ENCODE measurements around the gene NOTCH2NLA.
"Not testable (repeated sequence)": the region's sequence is repeated elsewhere in the genome, so short reads cannot be mapped to it uniquely, and the experiment has no call there.

Gene NOTCH2NLA

GRCh38 chr1:146228710-146229477 is at the start of gene NOTCH2NLA:
TSS of gene NOTCH2NLA (minus strand) at chr1:146229021. CDS start at chr1:146189337, 39,684 bp downstream.
- DNase-seq (ENCODE audit: extremely low spot score); POLR2A ChIA-PET; CTCF ChIA-PET: not testable (repeated sequence)

DNA sequence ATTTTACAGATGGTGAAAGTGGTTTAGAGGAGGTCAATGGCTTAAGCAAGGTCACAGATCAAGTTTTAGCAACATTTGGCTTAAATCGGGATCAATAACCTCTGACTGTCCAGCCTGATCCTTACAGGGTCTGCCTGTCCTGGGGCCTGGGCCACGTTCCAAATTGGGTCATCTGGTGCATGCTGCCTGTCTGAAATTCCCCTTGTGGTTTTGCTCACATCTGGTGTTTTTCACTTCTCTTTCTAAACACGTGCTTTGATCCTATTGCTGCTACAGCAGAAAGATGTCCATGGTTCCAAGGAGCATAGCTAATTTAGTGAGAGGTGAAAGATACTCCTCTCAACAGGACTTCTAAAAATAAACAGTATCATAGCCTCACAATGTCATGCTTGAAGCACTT is 49.5 kb upstream of the NOTCH2NLA start:
- CTCF ChIA-PET; POLR2A ChIA-PET; DNase-seq (ENCODE audit: extremely low spot score): not testable (repeated sequence)

- DNase-seq (ENCODE audit: extremely low spot score); CTCF ChIA-PET; POLR2A ChIA-PET: not testable (repeated sequence)
These were observed 48.3 kb upstream of the NOTCH2NLA start for GRCh38 chr1:146277087-146277486.

- CTCF ChIA-PET; POLR2A ChIA-PET; DNase-seq (ENCODE audit: extremely low spot score): not testable (repeated sequence)
These were observed 45.3 kb upstream of the NOTCH2NLA start for GRCh38 chr1:146274083-146274482.

DNA sequence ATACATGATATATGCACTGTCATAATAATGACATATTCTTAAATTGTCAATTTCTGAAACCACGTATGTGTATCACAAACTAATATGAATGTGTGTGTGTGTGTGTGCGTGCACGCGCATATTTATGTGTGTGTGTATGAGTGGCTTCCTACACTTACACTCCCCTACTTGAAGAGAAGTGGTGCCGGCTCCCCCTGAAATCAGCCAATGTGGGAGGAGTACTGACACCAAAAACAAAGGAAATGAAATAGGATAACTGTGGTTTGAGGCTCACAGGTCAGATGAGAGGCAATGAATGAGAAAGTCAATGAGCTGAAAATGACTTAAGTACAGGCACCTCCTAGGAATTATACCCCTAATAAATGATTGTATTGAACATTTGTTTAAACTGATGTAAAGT is 44.4 kb upstream of the NOTCH2NLA start:
- POLR2A ChIA-PET; DNase-seq (ENCODE audit: extremely low spot score); CTCF ChIA-PET: not testable (repeated sequence)

GRCh38 chr1:146272734-146273133 is 43.9 kb upstream of the NOTCH2NLA start:
- CTCF ChIA-PET; DNase-seq (ENCODE audit: extremely low spot score); POLR2A ChIA-PET: not testable (repeated sequence)

- POLR2A ChIA-PET; DNase-seq (ENCODE audit: extremely low spot score); CTCF ChIA-PET: not testable (repeated sequence)
These were observed 43.2 kb upstream of the NOTCH2NLA start for GRCh38 chr1:146271977-146272376.

GRCh38 chr1:146270129-146270528 is 41.3 kb upstream of the NOTCH2NLA start:
- DNase-seq (ENCODE audit: extremely low spot score); CTCF ChIA-PET; POLR2A ChIA-PET: not testable (repeated sequence)

DNA sequence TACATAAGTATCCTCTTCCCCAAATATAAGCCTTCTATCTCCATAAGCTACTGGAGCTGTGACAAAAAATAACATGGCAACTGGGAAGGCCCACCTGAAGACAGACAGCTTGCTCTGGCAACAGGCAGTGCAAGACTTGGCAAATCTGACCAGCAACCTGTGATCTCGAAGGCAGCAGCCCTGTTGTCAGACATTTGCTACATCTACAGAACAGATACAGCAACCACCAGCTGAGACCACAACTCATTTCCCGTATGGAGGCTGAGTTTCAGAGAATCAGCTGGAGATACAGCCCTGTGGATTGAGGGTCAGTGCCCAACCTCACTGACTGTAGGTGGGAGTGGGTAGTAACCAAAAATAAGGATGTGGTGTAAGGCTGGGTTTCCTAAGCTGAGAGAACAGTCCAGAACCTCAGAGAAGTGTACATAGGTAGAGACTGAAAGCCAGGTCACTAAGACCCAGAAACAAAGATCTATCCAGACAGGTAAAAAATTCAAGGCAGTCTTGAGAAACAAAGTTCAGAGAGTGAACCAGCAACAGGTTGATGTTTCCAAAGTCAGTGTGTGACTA is 37.4 kb upstream of the NOTCH2NLA start:
- POLR2A ChIA-PET; CTCF ChIA-PET; DNase-seq (ENCODE audit: extremely low spot score): not testable (repeated sequence)

DNA sequence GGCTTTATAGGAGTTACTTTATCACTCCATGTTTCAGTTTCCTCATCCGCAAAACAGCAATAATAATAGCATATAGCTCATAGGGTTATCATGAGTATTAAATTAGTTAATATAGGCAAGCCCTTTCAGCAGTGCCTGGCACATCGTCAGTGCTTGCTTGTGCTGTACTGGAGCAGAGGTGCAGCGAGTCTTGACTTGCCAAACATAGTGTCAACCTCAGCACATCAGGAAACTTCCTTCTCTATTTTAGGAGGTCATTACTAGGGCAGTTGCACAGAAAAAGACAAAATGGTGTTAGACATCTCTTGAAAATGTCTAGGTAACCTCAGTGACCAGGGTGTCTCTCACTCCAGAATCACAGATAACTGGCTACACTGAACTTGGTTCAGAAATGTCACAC is 35.9 kb upstream of the NOTCH2NLA start:
- CTCF ChIA-PET; POLR2A ChIA-PET; DNase-seq (ENCODE audit: extremely low spot score): not testable (repeated sequence)

- DNase-seq (ENCODE audit: extremely low spot score); POLR2A ChIA-PET; CTCF ChIA-PET: not testable (repeated sequence)
These were observed 31.3 kb upstream of the NOTCH2NLA start for GRCh38 chr1:146260006-146260730.

GRCh38 chr1:146257992-146258552 is 29.3 kb upstream of the NOTCH2NLA start:
- POLR2A ChIA-PET; CTCF ChIA-PET; DNase-seq (ENCODE audit: extremely low spot score): not testable (repeated sequence)

GRCh38 chr1:146254569-146255197 is 25.9 kb upstream of the NOTCH2NLA start:
- DNase-seq (ENCODE audit: extremely low spot score); CTCF ChIA-PET; POLR2A ChIA-PET: not testable (repeated sequence)

GRCh38 chr1:146253249-146253855 is 24.5 kb upstream of the NOTCH2NLA start:
- DNase-seq (ENCODE audit: extremely low spot score); POLR2A ChIA-PET; CTCF ChIA-PET: not testable (repeated sequence)

- DNase-seq (ENCODE audit: extremely low spot score); CTCF ChIA-PET; POLR2A ChIA-PET: not testable (repeated sequence)
These were observed 22.7 kb upstream of the NOTCH2NLA start for GRCh38 chr1:146251523-146251922.

DNA sequence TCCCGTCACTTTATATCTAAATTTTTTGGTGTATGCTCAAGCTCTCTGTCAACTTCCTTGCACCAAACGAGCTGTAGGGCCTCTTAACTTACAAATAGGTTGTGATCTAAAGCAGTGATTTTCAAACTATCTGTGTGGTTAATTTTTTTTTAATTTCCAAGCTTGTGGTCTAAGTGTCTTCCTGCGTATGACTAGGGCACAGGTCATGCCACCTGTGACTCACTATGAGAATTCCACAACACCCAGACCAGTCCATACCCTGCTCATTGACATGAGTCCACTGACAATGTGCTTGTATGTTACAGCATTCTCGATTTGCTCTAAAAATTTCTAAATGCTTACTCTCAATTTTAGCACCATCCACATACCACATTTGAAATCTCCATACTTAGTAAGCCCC is 19.8 kb upstream of the NOTCH2NLA start:
- CTCF ChIA-PET; POLR2A ChIA-PET; DNase-seq (ENCODE audit: extremely low spot score): not testable (repeated sequence)

GRCh38 chr1:146236626-146237025 is 7.8 kb upstream of the NOTCH2NLA start:
- CTCF ChIA-PET; DNase-seq (ENCODE audit: extremely low spot score); POLR2A ChIA-PET: not testable (repeated sequence)

- DNase-seq (ENCODE audit: extremely low spot score), result not testable (repeated sequence)
These were observed 7.3 kb upstream of the NOTCH2NLA start for GRCh38 chr1:146236026-146236601.

More at GRCh38 chr1:146236026-146236601, 7.3 kb upstream of the NOTCH2NLA start:
- CTCF ChIA-PET, POLR2A ChIA-PET: not testable (repeated sequence)

All from GM10248 (cell line).